Activated CD8-positive, alpha-beta memory T cell treated with anti-CD3 and anti-CD28 coated beads, Interleukin-2, amount 50 U/mL, for 1 hour (primary cell): Measurements from ENCODE around the gene DDC.
"Not testable (repeated sequence)": the region's sequence is repeated elsewhere in the genome, so short reads cannot be mapped to it uniquely, and the experiment has no call there.

Source experiments
- DNase-seq: peaks from one replicate; pipeline ENCODE4 v3.0.0-alpha.2; 2020; ENCODE audit errors: extremely low read depth

DDC gene

GRCh38 chr7:50519350-50519749 is 45.9 kb downstream of the DDC start:
- DNase-seq: not testable (repeated sequence)

- DNase-seq: no peak
These were observed 51.9 kb downstream of the DDC start for GRCh38 chr7:50513166-50513871.

- DNase-seq: no peak
These were observed 52.8 kb downstream of the DDC start for GRCh38 chr7:50512384-50512783.

- DNase-seq: no peak
These were observed 55.7 kb downstream of the DDC start for GRCh38 chr7:50509459-50509858.

- no peak for DNase-seq
These were observed 56.7 kb downstream of the DDC start for GRCh38 chr7:50508471-50508943.

- no peak for DNase-seq
These were observed 57.2 kb downstream of the DDC start for GRCh38 chr7:50507898-50508470.

GRCh38 chr7:50505553-50506210 is 59.5 kb downstream of the DDC start:
- DNase-seq: no peak

GRCh38 chr7:50504646-50505546 is 60.3 kb downstream of the DDC start:
- DNase-seq: no peak

- DNase-seq: no peak
These were observed 62.3 kb downstream of the DDC start for GRCh38 chr7:50502947-50503346.

- no peak for DNase-seq
These were observed 63.1 kb downstream of the DDC start for GRCh38 chr7:50502001-50502684.

- DNase-seq: no peak
These were observed 66.1 kb downstream of the DDC start for GRCh38 chr7:50499092-50499491.

GRCh38 chr7:50497968-50498367 is 67.2 kb downstream of the DDC start:
- no peak for DNase-seq

GRCh38 chr7:50497068-50497642 is 68.0 kb downstream of the DDC start:
- DNase-seq: no peak

- DNase-seq: no peak
These were observed 68.6 kb downstream of the DDC start for GRCh38 chr7:50496569-50496968.

GRCh38 chr7:50495746-50496145 is 69.5 kb downstream of the DDC start:
- no peak for DNase-seq

- no peak for DNase-seq
These were observed 72.3 kb downstream of the DDC start for GRCh38 chr7:50492770-50493519.

- no peak for DNase-seq
These were observed 73.3 kb downstream of the DDC start for GRCh38 chr7:50491943-50492342.

GRCh38 chr7:50491209-50491608 is 74.0 kb downstream of the DDC start:
- DNase-seq: no peak

GRCh38 chr7:50488379-50488778 is 76.8 kb downstream of the DDC start:
- no peak for DNase-seq

GRCh38 chr7:50486512-50486911 is 78.7 kb downstream of the DDC start:
- DNase-seq: no peak
